HG03354 (cell line): ENCODE results near the gene MT1A.

Experiments used
- ATAC-seq: cut with Tn5 transposase; IDR thresholded peaks from one replicate; pipeline ENCODE4 v1.9.1; 2021; ENCODE audit warnings: mild to moderate bottlenecking; ENCODE audit not compliant: unreplicated experiment, poor library complexity, severe bottlenecking

Gene MT1A

GRCh38 chr16:56628486-56629350 lies 9.7 kb upstream of the MT1A start:
- no peak for ATAC-seq

- no peak for ATAC-seq
Measured at GRCh38 chr16:56629531-56629930, 8.9 kb upstream of the MT1A start.

GRCh38 chr16:56630134-56630533 lies 8.3 kb upstream of the MT1A start:
- ATAC-seq = peak; percentile 67

- ATAC-seq = no peak
Measured at GRCh38 chr16:56631197-56631596, 7.3 kb upstream of the MT1A start.

GRCh38 chr16:56631832-56632155 lies 6.7 kb upstream of the MT1A start:
- no peak for ATAC-seq

GRCh38 chr16:56632156-56632847 lies 6.2 kb upstream of the MT1A start, which contains the start of gene MT1M:
Gene MT1M, plus strand, starts transcription at chr16:56632659. Its CDS starts 73 bp downstream, at chr16:56632732.
- ATAC-seq = no peak

GRCh38 chr16:56632848-56633365 lies 5.6 kb upstream of the MT1A start:
- ATAC-seq = no peak

- no peak for ATAC-seq
Measured at GRCh38 chr16:56633535-56633934, 4.9 kb upstream of the MT1A start.

GRCh38 chr16:56634715-56635440 lies 3.6 kb upstream of the MT1A start:
- no peak for ATAC-seq

GRCh38 chr16:56635441-56635967 lies 3.0 kb upstream of the MT1A start:
- no peak for ATAC-seq

GRCh38 chr16:56636616-56637413 lies 1.7 kb upstream of the MT1A start:
- ATAC-seq = no peak

GRCh38 chr16:56639045-56639444 lies 579 bp downstream of the MT1A start:
- ATAC-seq = no peak

- no peak for ATAC-seq
Measured at GRCh38 chr16:56640076-56640475, 1.6 kb downstream of the MT1A start.

- no peak for ATAC-seq
Measured at GRCh38 chr16:56641166-56641565, 2.7 kb downstream of the MT1A start.

GRCh38 chr16:56643080-56643778 lies 4.8 kb downstream of the MT1A start:
- ATAC-seq = peak; percentile 73

- no peak for ATAC-seq
Measured at GRCh38 chr16:56643833-56644232, 5.4 kb downstream of the MT1A start.

GRCh38 chr16:56645311-56645710 lies 6.8 kb downstream of the MT1A start:
- ATAC-seq = no peak

GRCh38 chr16:56645838-56646237 lies 7.4 kb downstream of the MT1A start:
- no peak for ATAC-seq
